GM10266 (cell line): ENCODE results near the gene SERP1.
"Not testable (repeated sequence)": the region's sequence is repeated elsewhere in the genome, so short reads cannot be mapped to it uniquely, and the experiment has no call there.

ENCODE experiments used
- DNase-seq: peaks from one replicate; pipeline ENCODE4 v3.0.0; 2012; ENCODE audit errors: extremely low spot score
- TF ChIP-seq, protein P1 (sequence below): IDR thresholded peaks from 2 replicates; pipeline ENCODE4 v1.5.1; 2012; ENCODE audit warnings: mild to moderate bottlenecking, low read depth; ENCODE audit not compliant: control insufficient read depth, insufficient read depth; ENCODE audit errors: missing control alignments

SERP1 gene

DNA sequence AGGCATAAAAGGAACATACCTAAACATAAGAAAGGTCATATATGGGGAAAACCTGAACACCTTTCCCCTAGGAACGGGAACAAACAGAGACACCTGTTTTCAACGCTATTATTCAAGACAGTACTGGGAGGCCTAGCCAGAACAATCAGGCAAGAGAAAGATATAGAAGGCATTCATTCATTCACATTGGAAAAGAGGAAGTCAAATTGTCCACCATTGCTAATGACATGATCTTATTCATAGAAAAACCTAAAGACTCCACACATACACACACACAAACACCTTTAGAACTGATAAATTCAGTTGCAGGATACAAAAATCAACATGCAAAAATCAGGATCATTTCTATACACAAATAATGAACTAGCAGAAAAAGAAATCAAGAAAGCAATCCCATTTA, 36.5 kb downstream of the SERP1 start:
- DNase-seq = no peak
- TF ChIP-seq, protein P1, sequence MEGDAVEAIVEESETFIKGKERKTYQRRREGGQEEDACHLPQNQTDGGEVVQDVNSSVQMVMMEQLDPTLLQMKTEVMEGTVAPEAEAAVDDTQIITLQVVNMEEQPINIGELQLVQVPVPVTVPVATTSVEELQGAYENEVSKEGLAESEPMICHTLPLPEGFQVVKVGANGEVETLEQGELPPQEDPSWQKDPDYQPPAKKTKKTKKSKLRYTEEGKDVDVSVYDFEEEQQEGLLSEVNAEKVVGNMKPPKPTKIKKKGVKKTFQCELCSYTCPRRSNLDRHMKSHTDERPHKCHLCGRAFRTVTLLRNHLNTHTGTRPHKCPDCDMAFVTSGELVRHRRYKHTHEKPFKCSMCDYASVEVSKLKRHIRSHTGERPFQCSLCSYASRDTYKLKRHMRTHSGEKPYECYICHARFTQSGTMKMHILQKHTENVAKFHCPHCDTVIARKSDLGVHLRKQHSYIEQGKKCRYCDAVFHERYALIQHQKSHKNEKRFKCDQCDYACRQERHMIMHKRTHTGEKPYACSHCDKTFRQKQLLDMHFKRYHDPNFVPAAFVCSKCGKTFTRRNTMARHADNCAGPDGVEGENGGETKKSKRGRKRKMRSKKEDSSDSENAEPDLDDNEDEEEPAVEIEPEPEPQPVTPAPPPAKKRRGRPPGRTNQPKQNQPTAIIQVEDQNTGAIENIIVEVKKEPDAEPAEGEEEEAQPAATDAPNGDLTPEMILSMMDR = no peak

DNA sequence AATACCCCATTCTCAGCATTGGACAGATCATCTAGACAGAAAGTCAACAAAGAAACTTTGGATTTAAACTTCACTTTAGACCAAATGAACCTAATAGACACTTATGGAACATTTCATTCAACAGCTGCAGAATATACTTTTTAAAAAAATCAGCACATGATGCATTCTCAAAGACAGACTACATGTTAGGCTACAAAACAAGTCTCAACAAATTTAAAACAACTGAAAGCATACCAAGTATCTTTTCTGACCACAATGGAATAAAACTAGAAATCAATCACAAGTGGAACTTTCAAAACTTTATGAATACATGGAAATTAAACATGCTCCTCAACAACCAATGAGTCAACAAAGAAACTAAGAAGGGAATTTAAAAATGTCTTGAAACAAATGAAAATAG, 37.9 kb downstream of the SERP1 start:
- TF ChIP-seq, protein P1 = no peak
- no peak for DNase-seq

DNA sequence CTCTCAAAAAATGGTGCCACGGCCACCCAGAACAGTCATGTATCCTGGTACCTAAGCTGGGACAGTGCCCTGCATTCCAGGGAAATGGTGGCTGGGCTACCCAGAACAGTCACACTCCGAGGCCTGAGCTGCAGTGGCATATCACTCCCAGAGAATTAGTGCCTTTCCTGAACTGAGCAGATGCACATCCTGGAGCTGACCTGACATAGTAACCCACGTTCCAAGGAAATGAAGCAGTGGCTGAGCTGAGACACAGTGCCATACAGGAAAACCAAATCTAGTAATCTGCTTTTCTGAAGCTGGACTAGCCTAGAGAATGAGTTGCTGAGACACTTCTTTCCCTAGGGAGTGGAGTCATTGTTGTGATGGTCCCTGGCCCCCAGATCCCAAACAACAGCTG, 41.8 kb downstream of the SERP1 start:
- TF ChIP-seq, protein P1 = no peak

DNA sequence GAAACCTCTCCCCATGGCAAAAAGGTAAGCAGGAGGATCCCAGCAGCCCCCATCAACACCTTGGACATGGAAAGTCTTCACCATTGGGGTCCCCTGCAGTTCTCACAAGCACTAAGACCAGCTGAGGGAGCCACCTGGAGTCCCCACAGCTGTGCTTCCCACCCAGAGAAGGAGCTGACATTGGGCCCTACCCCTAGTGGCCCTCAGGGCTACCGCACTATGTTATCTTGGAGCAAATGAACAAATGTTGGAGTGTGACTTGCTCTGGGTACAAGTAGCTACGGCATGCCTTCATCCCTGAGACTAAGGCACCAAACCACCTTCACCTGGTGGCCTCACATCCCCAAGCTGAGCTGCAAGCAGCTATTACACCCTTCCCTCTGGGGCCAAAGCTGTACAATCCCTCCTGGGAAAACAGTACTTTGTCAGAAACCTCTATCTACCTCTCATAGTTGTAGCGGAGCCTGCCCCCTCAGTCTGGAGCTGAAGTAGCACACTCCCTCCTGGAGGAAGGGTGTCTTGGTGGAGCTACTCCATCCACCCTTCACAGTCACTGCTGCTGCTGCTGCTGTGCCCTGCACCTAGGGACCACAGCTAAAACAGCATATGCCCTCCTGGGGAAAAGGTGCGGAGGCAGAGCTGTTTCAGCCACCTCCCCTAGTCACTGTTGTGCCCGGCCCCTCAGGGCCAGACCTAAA, 42.7 kb downstream of the SERP1 start:
- no peak for DNase-seq

More for the DNA sequence above, 41.8 kb downstream of the SERP1 start:
- DNase-seq = no peak

DNA sequence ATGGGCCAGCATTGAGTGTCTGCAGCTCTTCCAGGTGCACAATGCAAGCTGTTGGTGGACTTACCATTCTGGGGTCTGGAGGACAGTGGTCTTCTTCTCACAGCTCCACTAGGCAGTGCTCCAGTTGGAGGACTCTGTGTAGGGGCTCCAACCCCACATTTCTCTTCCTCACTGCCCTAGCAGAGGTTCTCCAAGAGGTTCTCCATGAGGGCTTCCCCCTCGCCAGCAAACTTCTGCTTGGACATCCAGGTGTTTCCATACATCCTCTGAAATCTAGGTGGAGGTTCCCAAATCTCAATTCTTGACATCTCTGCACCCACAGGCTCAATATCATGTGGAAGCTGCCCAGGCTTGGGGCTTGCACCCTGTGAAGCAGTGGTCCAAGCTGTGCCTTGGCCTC, 45.3 kb downstream of the SERP1 start:
- not testable (repeated sequence) for DNase-seq

More for the DNA sequence above, 42.7 kb downstream of the SERP1 start:
- TF ChIP-seq, protein P1 = no peak

DNA sequence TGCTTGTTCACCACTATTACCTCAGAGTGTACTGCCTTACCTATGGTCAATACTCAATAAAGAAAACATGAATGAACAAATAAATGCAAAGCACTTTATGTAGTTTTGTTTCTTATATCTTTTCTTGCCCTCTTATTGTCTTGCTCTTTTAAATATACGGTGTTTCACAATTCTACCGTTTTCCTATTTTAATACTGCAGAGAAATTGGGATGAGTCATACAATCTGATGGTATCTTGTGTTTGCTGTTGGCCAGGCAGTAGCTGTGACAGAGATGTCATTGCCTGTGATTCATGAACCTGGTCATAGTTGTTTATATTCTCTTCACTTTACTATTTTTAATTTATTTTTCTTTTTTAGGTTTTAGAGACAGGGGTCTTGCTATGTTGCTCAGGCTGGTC, 48.3 kb downstream of the SERP1 start:
- no peak for DNase-seq
- TF ChIP-seq, protein P1 = no peak

DNA sequence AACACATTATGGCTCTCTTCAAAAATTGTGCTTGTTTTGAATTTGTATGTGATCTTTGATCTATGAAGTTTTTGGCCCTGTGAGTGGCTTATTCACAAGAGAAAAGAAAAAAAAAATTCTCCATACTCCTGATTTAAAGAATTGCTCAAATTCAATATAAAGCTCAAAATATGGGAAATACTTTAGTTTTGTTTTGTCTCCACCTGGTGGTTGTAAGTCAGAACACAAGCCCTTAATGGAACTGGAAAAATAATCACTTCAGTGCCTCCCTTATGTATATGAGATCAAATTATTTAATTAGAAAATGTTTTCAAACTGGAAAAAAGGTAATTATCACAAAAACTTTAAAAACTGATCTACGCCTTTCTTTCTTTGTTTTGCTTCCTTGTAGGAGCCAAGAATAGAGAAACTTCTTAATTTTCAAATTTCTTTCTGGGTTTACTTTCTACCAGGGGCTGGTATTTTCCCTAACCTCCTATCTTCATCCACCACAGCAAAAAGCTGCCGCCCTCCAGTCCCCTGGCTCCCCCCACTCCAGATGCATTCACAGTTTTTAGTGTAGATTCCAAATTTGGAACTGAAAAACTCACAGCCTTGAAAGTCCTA, 50.6 kb downstream of the SERP1 start:
- peak; percentile 45 for DNase-seq
- TF ChIP-seq, protein P1 = peak; percentile 71
